Amniotic stem cell (primary cell): ENCODE measurements around the gene NPR3.
A peak's percentile ranks its signal among the peaks of the same experiment; 100 is the strongest.

Experiments used
- DNase-seq: peaks from one replicate; lab custom pipeline; 2025; lab: John Stamatoyannopoulos, UW

Gene NPR3

GRCh38 chr5:32712481-32713360 is 1.6 kb downstream of the NPR3 start:
- DNase-seq = peak; percentile 10

DNA sequence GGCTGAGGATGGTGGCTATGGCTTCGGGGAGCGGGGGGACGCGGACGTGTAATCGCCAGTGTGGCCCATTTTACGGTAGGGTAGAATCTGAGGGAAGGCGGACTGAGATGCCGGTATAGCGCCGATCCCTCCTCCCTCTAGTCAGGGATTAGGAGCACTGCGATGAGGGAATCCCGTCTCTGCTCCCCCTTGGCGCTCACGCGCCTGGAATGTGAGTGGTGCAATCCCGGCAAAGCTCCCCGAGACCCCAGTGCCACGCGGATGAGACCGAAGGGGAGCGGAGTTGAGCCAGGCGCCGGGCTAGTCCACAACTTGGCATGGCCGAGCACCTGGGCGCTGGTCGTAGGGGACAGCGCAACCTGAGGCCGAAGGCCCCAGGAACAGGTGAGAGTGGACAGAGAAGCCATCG is 2.2 kb downstream of the NPR3 start:
- no peak for DNase-seq

DNA sequence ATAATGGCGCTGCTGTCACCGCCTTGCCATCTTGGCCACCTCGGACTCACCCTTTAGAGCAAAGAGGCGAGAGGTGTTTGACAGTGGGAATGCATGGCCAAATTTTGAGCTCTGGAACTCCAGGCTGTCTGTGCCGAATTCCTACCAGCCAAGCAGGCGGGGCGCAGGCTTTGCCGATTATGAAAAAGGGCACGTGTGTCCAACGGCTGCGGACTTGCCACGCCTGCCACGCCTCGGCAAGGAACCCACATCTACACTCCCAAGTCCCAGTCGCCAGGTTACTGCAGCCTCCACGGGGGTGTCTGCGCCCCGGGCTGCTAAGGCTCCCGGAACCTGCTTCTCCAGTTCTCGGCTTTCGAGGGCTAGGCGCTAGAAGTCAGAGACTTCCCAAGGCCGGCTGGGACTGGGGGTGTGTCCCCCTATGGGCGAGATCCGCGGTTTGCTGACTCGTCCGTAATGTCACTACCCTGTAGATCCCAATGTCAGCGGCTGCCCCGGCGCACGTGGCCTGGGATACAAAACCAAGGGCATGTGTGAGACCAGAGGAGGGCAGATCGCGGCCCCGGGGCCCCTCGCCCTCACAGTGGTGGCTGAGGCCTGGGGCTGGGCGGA is 2.8 kb downstream of the NPR3 start:
- DNase-seq = peak; percentile 48

DNA sequence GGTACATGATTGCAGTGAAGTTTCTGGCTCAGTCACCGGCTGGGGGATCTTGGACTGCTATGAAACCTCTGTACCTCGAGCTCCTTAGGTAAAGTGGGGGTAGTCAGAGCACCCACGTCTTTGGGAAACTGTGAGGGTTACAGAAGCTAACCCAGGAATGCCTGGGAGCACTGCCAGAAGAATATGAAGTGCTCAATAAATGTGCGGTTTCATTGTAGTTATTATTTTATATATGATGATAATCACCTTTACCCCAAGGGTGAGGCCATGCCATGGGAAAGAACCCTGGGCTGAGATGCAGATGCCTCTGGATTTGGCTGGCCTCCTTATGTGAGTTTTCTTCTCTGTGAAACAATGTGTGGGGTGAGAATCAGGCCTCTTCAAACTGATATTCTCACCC is 3.7 kb downstream of the NPR3 start:
- DNase-seq = no peak

GRCh38 chr5:32720300-32720699 is 9.2 kb downstream of the NPR3 start:
- no peak for DNase-seq

DNA sequence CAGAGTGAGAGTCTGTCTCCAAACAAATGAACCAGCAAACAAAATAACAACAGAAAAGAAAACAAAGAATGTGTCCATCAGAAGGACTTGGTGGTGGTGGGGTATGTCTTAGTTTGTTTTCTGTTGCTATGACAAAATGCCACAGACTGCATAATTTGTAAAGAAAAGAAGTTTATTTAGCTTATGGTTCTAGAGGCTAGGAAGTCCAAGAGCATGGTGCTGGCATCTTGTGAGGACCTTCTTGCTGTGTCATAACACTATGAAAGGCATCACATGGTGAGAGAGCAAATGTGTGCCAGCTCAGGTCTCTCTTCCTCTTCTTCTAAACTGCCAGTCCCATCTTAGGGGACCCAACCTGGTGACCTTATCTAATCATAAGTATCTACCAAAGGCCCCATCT is 10.5 kb downstream of the NPR3 start:
- DNase-seq = no peak

- no peak for DNase-seq
These were observed 11.8 kb downstream of the NPR3 start for GRCh38 chr5:32722957-32723356.

DNA sequence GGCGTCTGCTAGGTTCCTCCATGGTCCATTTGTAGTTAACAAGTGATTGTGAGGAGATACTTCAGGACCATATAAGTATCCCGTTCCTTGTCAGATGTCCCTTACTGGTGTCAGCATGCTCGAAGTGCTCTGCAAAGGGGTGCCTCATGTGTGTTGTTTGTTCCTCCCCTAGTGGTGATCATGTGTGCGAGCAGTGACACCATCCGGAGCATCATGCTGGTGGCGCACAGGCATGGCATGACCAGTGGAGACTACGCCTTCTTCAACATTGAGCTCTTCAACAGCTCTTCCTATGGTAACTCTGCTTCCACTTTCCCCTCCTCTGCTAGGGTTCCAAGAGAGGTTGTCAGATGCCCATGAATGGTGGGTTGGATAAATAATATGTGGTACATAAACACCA is 13.4 kb downstream of the NPR3 start:
- DNase-seq = no peak

GRCh38 chr5:32726086-32726557 is 15.0 kb downstream of the NPR3 start:
- DNase-seq = no peak

DNA sequence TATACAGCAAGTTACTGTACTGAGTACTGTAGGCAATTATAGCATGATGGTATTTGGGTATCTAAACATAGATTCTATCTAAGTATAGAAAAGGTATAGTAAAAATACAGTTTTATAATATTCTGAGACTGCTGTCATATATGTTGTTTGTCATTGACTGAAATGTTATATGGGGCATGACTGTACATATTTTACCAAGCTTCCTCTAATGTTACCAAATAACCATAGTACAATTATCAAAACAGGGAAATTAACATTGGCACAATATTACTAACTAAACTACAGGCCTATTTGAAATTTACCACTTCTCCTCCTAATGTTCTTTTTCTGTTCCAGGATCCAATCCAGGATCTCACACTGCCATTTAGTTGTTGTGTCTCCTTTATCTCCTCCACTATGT is 18.5 kb downstream of the NPR3 start:
- no peak for DNase-seq

DNA sequence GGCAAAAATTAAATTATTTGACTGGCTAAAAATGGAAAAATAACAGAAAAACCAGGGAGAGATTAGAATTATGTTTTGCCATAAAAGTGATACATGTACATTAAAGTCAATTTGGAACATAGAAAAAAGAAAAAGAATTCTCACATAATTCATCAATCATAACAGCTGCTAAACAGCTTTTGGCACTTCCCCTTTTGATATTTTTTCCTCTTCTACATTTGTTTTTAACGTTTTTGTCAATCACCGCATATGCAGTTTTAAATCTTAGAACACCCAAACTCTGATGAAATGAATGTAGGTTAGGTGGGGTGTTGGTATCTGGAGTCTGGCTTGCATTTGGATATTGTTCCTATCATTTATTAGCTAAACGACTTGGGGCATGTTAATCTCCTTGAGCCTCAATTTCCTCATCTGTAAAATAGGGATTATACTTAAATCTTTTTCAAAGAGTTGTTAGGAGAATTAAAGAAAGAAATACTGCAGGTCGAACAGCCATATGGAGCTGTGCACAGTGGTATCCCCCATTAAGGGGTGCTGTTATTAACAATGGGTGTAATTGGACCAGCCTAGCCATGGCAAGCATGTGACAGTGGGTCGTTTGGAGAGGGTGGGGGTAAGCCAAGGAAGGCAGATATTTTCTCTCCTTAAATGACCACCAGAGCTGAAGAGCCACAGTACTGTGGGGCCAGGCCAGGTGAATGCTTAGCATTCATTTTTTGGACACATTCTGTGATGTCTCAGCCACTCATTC is 22.6 kb downstream of the NPR3 start:
- DNase-seq = no peak

DNA sequence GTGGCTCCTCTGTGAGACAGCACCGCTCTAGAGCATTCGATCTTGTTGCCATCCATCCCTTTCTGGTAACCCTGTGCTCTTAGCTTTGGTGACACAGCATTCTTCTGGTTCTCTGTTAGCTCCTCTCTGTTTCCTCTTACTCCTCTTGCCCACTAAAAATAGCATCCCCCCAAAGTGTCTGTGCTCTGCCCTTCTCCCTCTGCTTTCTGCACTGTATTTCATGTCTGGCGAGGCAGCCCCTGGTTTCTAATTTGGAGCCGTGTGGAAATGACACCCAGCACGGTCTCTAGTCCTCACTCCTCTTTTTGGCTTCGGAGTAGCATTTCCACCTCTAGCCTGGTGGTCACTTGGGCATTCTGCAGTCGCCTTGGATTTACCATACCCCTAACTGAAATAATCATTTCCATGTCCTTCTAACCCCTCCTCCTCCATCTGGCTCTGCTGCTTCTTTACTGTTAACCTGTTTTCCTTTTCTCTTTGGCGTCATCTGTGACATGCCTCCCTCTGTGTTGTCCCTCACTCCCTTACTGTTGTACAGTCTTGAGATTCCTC is 23.8 kb downstream of the NPR3 start:
- DNase-seq = no peak

GRCh38 chr5:32735512-32735911 is 24.4 kb downstream of the NPR3 start:
- no peak for DNase-seq

GRCh38 chr5:32736842-32737241 is 25.7 kb downstream of the NPR3 start:
- DNase-seq = no peak

- DNase-seq = no peak
These were observed 29.5 kb downstream of the NPR3 start for GRCh38 chr5:32740651-32741050.

DNA sequence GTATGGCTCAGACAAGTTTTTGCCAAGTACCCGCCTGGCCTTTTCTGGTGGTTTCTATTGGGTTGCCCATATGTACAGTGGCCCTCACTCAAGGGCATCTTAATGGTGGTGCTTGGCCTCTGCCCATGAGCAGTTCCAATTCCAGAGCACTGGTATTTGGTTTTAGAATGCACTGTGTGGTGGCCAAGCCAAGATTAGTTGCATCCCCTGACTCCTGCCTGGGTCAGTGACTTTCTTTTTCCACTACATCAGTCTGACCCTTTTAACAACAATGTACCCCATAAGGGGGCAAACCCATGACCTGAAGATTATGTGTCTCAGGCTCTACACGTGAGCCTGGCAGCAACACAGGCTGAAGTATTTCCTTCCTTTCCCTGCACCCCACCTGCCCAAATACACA is 34.2 kb downstream of the NPR3 start:
- DNase-seq = no peak

DNA sequence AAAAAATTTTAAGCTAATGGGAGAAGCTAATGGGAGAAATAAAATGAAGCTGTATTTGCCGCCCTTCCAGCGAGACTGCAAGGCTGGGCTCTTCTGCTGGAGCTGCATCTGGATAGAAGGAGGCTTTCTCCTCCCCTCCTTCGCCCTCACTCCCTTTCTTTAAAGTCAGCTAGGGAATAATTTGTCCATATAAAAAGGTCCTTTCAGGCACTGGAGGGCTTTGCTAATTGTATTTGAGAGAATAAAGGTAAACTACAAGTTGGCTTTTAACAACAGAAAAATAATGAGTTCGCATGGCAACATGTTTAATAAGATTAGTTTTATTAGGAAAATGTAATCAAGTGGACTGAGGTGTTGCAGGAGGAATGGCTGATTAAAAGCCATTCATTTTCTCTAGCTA is 41.3 kb downstream of the NPR3 start:
- no peak for DNase-seq

- DNase-seq = peak; percentile 40
These were observed 41.9 kb downstream of the NPR3 start for GRCh38 chr5:32753051-32753450.

- no peak for DNase-seq
These were observed 42.6 kb downstream of the NPR3 start for GRCh38 chr5:32753765-32754164.

DNA sequence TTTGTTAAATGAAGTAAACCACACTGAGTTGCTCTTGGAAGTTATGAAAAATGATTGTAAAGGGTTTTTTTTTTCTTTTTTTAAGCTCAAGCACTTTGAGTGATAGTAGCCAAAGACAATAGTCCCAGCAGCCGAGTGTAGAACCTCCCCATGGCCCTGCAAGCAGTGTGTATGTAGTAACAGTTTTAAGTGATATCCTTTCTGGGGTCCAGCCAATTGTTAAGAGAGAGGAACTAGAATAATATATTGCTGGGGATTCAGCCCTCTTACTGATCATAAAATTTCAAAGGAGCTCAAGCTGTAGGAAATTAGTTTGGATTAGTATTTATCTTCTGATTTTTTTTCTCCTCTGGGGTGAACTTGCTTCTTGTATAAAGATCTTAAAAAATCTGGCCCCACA is 43.2 kb downstream of the NPR3 start:
- DNase-seq = no peak

DNA sequence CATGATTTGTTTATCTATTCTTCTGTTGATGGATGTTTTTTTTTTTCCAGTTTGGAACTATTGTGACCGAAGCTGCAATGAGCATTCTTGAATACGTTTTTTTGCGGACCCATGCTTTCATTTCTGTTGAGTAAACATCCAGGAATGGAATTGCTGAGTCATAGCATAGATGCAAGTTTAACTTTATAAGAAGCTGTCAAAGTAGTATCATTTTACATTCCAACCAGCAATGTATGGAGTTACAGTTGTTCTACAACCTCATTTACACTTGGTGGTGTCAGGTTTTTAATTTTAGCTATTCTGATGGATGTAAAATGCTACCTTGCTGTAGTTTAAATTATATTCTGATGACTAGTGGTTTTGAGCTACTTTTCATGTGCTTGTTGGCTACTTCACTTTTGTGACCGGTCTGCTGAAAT is 49.0 kb downstream of the NPR3 start:
- DNase-seq = peak; percentile 93

DNA sequence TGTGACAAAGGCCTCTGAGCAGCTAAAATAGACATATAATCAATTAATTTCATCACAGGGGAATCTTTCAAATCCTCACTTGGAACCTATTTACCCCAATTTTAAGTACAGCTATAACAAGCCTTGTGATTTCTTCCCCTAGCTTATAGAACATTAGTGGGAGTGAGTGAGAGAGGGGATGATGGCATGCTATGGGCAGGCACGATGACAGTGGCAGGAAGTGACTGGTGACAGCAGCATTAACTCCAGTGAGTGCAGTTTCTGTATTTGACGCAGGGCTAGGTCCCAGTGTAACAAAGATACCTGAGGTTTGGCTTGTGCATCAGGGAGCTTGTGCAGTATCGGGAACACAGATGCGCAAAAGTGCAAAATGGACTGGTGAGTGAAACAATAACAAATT is 54.1 kb downstream of the NPR3 start:
- no peak for DNase-seq
